SK-N-SH treated with all-trans-retinoic acid at 6 μM for 48 hours (cell line): ENCODE measurements around the gene TIMP4.

Source experiments
- ATAC-seq: fragments of 200-7000 bp; cut with Tn5 transposase; 3 replicates; pipeline ENCODE4 v1.9.1; 2020; ENCODE audit warnings: mild to moderate bottlenecking, moderate library complexity
- ARNTL ChIP-seq: fragments of 450-650 bp; formaldehyde crosslinking; IDR thresholded peaks from 2 replicates; pipeline ENCODE4 v1.5.0; 2020; ENCODE audit warnings: low read depth, mild to moderate bottlenecking, moderate library complexity, borderline replicate concordance
- CSDC2 ChIP-seq: fragments of 250-450 bp; sonication (Bioruptor Pico); IDR thresholded peaks from 2 replicates; pipeline ENCODE4 v1.5.0; 2020; ENCODE audit warnings: mild to moderate bottlenecking, moderate library complexity
- CSRNP3 ChIP-seq: fragments of 250-450 bp; sonication (Bioruptor Pico); IDR thresholded peaks from 2 replicates; pipeline ENCODE4 v1.5.1; 2021; ENCODE audit warnings: mild to moderate bottlenecking, moderate library complexity
- ESRRG ChIP-seq: fragments of 250-450 bp; sonication (Bioruptor Pico); IDR thresholded peaks from 2 replicates; pipeline ENCODE4 v1.6.1; 2021; ENCODE audit warnings: mild to moderate bottlenecking
- GLIS3 ChIP-seq: fragments of 250-450 bp; sonication (Bioruptor Pico); IDR thresholded peaks from 2 replicates; pipeline ENCODE4 v1.5.0; 2020; ENCODE audit warnings: mild to moderate bottlenecking, moderate library complexity
- ISL1 ChIP-seq: fragments of 250-450 bp; sonication (Bioruptor Pico); IDR thresholded peaks from 2 replicates; pipeline ENCODE4 v2.1.2; 2022; ENCODE audit warnings: mild to moderate bottlenecking, moderate library complexity
- OSR1 ChIP-seq: fragments of 250-450 bp; sonication (Bioruptor Pico); IDR thresholded peaks from 2 replicates; pipeline ENCODE4 v1.8.0; 2022; ENCODE audit warnings: moderate library complexity, mild to moderate bottlenecking, inconsistent platforms
- PATZ1 ChIP-seq: fragments of 250-450 bp; sonication (Bioruptor Pico); IDR thresholded peaks from 2 replicates; pipeline ENCODE4 v1.8.0; 2020; ENCODE audit warnings: mild to moderate bottlenecking, moderate library complexity, borderline replicate concordance
- PPARA ChIP-seq: fragments of 250-450 bp; sonication (Bioruptor Pico); IDR thresholded peaks from 2 replicates; pipeline ENCODE4 v1.5.0; 2020; ENCODE audit warnings: mild to moderate bottlenecking, borderline replicate concordance
- RARB ChIP-seq: fragments of 250-450 bp; sonication (Bioruptor Pico); IDR thresholded peaks from 2 replicates; pipeline ENCODE4 v1.8.0; 2021; ENCODE audit warnings: mild to moderate bottlenecking, moderate library complexity
- SNAI2 ChIP-seq: fragments of 250-450 bp; sonication (Bioruptor Pico); IDR thresholded peaks from 2 replicates; pipeline ENCODE4 v1.5.0; 2020; ENCODE audit warnings: mild to moderate bottlenecking, moderate library complexity
- TCF4 ChIP-seq: fragments of 250-450 bp; sonication (Bioruptor Pico); IDR thresholded peaks from 2 replicates; pipeline ENCODE4 v1.8.0; 2021; ENCODE audit warnings: mild to moderate bottlenecking, moderate library complexity, borderline replicate concordance
- ZC3H10 ChIP-seq: fragments of 250-450 bp; sonication (Bioruptor Pico); IDR thresholded peaks from 2 replicates; pipeline ENCODE4 v1.5.1; 2021; ENCODE audit warnings: mild to moderate bottlenecking, moderate library complexity
- ZFP3 ChIP-seq: fragments of 250-450 bp; sonication (Bioruptor Pico); IDR thresholded peaks from 2 replicates; pipeline ENCODE4 v1.5.0; 2020; ENCODE audit warnings: mild to moderate bottlenecking, moderate library complexity
- ZFP30 ChIP-seq: fragments of 450-650 bp; formaldehyde crosslinking; IDR thresholded peaks from 2 replicates; pipeline ENCODE4 v1.5.0; 2022; ENCODE audit warnings: mild to moderate bottlenecking, moderate library complexity
- ZNF565 ChIP-seq: fragments of 450-650 bp; formaldehyde crosslinking; conservative IDR thresholded peaks from 2 replicates; pipeline ENCODE4 v1.5.0; 2020; ENCODE audit warnings: low read depth, mild to moderate bottlenecking, moderate library complexity
- ZNF70 ChIP-seq: fragments of 450-650 bp; formaldehyde crosslinking; IDR thresholded peaks from 2 replicates; pipeline ENCODE4 v1.5.0; 2020; ENCODE audit warnings: mild to moderate bottlenecking, moderate library complexity
- ZNF8 ChIP-seq: fragments of 450-650 bp; formaldehyde crosslinking; IDR thresholded peaks from 2 replicates; pipeline ENCODE4 v1.5.0; 2020; ENCODE audit warnings: mild to moderate bottlenecking, moderate library complexity
- TF ChIP-seq, protein P1 (sequence below): fragments of 250-450 bp; sonication (Bioruptor Pico); IDR thresholded peaks from 2 replicates; pipeline ENCODE4 v1.5.1; 2020; ENCODE audit warnings: low read depth, mild to moderate bottlenecking, moderate library complexity
- TF ChIP-seq, protein P2 (sequence below): fragments of 250-450 bp; sonication (Bioruptor Pico); IDR thresholded peaks from 2 replicates; pipeline ENCODE4 v1.5.0; 2020; ENCODE audit warnings: mild to moderate bottlenecking, moderate library complexity

TIMP4 gene

DNA sequence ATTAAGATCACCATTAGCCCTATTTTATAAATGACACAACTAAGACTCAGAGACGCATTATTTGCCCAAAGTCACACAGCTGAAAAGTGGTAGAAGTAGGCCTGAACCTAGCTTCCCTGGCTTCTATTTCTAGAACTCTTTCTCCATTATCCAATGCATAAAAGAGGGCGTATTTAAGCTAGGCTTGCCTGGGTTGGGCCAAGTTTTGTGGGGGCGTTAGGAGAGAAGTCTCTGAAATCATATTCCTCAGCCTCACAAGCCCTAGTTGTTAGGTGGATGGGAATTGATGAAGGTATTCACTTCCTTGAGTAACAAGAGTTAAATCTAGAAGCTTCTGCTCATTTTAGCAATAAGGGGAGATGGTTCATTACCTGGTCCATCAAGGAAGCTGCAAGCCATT, 22.3 kb downstream of the TIMP4 start:
- TF ChIP-seq ZFP30 (CRISPR knock-in tag) (no peak), ZFP3 (CRISPR knock-in tag) (no peak), CSRNP3 (CRISPR knock-in tag) (no peak), ZNF70 (CRISPR knock-in tag) (no peak), ZNF8 (CRISPR knock-in tag) (no peak), PPARA (CRISPR knock-in tag) (no peak), SNAI2 (CRISPR knock-in tag) (no peak), ARNTL (CRISPR knock-in tag) (no peak), ISL1 (CRISPR knock-in tag) (no peak)
- no peak for ATAC-seq

- peak; percentile 95 for ATAC-seq
- TF ChIP-seq SNAI2 (CRISPR knock-in tag) (no peak), CSDC2 (CRISPR knock-in tag) (no peak), ESRRG (CRISPR knock-in tag) (no peak), ISL1 (CRISPR knock-in tag) (peak; percentile 49; the same call in 1 of the 2 replicates)
Observed at GRCh38 chr3:12135029-12135657, 23.6 kb downstream of the TIMP4 start.

GRCh38 chr3:12132881-12133280, 25.8 kb downstream of the TIMP4 start:
- ATAC-seq = no peak

More at GRCh38 chr3:12132881-12133280, 25.8 kb downstream of the TIMP4 start:
- TF ChIP-seq, protein P1, sequence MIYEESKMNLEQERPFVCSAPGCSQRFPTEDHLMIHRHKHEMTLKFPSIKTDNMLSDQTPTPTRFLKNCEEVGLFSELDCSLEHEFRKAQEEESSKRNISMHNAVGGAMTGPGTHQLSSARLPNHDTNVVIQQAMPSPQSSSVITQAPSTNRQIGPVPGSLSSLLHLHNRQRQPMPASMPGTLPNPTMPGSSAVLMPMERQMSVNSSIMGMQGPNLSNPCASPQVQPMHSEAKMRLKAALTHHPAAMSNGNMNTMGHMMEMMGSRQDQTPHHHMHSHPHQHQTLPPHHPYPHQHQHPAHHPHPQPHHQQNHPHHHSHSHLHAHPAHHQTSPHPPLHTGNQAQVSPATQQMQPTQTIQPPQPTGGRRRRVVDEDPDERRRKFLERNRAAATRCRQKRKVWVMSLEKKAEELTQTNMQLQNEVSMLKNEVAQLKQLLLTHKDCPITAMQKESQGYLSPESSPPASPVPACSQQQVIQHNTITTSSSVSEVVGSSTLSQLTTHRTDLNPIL (CRISPR knock-in tag) = no peak
- TF ChIP-seq PPARA (CRISPR knock-in tag) = no peak
- TF ChIP-seq RARB = no peak
- no peak for TF ChIP-seq TCF4 (CRISPR knock-in tag)
- no peak for TF ChIP-seq GLIS3 (CRISPR knock-in tag)
- TF ChIP-seq PATZ1 (CRISPR knock-in tag) = no peak
- TF ChIP-seq CSDC2 (CRISPR knock-in tag) = no peak
- TF ChIP-seq OSR1 = no peak
- TF ChIP-seq ZNF565 = no peak
- no peak for TF ChIP-seq ZNF8 (CRISPR knock-in tag)
- TF ChIP-seq ESRRG (CRISPR knock-in tag) = no peak
- no peak for TF ChIP-seq ZC3H10 (CRISPR knock-in tag)
- TF ChIP-seq ZFP3 (CRISPR knock-in tag) = no peak
- TF ChIP-seq, protein P2, sequence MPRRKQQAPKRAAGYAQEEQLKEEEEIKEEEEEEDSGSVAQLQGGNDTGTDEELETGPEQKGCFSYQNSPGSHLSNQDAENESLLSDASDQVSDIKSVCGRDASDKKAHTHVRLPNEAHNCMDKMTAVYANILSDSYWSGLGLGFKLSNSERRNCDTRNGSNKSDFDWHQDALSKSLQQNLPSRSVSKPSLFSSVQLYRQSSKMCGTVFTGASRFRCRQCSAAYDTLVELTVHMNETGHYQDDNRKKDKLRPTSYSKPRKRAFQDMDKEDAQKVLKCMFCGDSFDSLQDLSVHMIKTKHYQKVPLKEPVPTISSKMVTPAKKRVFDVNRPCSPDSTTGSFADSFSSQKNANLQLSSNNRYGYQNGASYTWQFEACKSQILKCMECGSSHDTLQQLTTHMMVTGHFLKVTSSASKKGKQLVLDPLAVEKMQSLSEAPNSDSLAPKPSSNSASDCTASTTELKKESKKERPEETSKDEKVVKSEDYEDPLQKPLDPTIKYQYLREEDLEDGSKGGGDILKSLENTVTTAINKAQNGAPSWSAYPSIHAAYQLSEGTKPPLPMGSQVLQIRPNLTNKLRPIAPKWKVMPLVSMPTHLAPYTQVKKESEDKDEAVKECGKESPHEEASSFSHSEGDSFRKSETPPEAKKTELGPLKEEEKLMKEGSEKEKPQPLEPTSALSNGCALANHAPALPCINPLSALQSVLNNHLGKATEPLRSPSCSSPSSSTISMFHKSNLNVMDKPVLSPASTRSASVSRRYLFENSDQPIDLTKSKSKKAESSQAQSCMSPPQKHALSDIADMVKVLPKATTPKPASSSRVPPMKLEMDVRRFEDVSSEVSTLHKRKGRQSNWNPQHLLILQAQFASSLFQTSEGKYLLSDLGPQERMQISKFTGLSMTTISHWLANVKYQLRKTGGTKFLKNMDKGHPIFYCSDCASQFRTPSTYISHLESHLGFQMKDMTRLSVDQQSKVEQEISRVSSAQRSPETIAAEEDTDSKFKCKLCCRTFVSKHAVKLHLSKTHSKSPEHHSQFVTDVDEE (CRISPR knock-in tag) = no peak
- TF ChIP-seq CSRNP3 (CRISPR knock-in tag) = no peak
- TF ChIP-seq SNAI2 (CRISPR knock-in tag) = no peak
- no peak; the same call in 1 of the 2 replicates for TF ChIP-seq ISL1 (CRISPR knock-in tag)
